ENCODE results near the gene CSNK1G2.

The CSNK1G2 gene

DNA sequence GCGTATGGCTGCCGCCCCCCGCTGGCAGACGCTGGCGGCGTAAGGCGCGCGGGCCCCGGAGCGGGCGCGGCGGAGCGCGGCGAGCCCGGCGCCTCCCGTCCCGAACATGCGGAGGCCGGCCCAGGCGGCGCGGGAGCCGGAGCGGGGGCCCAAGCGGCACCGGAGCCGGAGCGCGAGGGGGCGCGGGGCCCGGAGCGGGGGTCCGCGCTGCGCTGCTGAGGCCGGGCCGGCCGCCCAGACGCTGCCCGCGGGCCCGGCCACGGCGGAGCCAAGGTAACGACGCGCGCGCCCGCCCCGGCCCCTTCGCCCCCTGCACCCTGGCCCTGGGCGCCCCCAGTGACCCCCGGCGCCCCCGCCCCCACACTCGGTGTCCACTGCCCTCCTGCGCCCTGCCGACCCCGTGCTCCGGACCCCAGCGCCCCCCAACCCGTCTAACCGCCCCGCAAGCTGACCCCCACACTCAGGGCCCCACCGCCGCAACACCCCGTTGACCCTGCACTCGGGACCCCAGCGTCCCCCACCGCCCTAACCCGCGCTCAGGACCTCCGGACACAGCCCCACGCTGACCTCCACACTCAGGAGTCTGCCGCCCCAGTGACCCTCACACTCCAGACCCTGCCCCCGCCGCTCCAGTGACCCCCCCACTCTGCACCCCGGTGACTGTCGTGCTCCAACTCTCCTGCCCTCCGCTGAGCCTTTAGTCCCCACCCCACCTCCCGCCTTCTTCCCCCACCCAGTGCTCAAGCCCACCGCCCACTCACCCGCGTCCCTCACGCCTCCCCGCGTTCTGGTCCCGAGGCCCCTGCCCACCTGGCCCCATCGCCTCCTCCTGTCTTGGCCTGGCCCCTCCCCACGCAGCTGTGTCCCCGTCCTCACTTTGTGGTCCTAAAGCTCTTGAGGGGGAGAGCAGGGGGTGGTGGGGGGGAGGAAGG is at the start of gene CSNK1G2:
Gene CSNK1G2 (plus strand): TSS at position 27 of the 932 bp plus-strand sequence. CDS start 28,601 bp downstream, outside the sequence.
- DNase-seq: no peak

DNA sequence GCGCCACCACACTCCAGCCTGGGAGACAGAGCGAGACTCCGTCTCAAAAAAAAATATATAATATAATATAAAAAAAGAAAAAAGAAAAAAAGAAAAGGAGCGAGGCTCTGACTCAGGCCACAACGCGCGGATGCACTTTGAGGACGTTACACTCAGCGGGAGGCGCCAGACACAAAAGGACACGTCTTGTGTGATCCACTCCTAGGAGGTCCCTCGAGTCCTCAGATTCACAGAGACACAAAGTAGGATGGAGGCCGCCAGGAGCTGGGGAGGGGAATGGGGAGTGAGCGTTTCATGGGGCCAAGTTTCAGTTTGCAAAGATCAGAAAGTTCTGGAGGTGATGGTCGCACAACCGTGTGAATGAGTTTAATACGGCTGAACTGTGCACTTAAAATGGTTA is 47.2 kb upstream of the CSNK1G2 start:
- DNase-seq: no peak

DNA sequence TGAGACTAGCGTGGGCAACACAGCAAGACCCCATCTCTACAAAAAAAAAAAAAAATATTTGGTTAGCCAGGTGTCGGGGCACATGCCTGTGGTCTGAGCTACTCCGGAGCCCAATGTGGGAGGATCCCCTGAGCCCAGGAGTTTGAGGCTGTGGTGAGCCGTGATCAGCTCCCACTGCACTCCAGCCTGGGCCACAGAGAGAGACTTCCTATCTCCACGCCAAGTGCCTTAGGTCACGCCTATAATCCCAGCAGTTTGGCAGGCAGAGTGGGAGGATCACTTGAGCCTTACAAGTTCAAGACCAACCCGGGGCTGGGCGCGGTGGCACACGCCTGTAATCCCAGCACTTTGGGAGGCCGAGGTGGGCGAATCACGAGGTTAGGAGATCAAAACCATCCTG is 44.5 kb upstream of the CSNK1G2 start:
- no peak for DNase-seq

DNA sequence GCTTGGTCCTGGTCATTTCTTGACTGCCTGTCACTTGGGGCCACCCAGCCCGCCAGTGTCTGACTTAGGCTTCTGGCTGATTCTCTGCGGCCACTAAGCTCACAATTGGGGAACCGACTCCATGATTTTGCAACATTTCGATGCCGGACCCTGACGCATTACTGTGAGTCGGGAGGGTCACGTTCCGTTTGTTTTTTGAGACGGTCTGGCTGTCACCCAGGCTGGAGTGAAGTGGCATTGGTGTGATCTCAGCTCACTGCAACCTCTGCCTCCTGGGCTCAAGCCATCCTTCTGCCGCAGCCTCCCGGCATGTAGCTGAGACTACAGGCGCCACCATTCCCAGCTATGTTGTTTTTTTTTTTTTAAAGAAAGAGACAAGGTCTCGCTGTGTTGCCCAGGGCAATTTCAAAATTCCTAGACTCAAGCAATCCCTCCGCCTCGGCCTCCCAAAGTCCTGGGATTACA is 39.0 kb upstream of the CSNK1G2 start:
- no peak for DNase-seq

DNA sequence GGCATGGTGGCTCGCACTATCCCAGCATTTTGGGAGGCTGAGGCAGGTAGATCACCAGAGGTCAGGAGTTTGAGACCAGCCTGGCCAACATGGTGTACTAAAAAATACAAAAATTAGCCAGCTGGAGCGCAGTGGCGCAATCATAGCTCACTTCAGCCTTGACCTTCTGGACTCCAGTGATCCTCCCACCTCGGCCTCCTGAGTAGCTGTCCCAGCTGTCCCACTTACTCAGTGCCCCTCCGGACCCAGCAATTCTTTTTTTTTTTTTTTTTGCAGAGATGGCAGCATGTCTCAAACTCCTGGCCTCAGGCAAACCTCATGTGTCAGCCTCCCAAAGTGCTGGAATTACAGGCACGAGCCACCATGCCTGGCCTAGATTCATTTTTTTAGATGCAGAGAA is 38.0 kb upstream of the CSNK1G2 start:
- DNase-seq: no peak

DNA sequence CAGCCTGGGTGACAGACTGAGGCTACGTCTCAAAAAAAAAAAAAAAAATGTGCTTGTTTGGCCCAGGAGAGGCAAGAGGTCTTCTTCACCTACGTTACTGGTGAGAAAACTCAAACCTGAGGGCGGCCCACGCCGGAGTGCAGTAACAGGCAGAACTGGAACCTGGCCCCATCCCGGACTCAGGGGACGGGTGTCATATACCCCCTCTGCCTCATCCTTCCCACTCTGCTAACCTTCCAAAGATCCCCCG is 36.2 kb upstream of the CSNK1G2 start:
- DNase-seq: no peak

DNA sequence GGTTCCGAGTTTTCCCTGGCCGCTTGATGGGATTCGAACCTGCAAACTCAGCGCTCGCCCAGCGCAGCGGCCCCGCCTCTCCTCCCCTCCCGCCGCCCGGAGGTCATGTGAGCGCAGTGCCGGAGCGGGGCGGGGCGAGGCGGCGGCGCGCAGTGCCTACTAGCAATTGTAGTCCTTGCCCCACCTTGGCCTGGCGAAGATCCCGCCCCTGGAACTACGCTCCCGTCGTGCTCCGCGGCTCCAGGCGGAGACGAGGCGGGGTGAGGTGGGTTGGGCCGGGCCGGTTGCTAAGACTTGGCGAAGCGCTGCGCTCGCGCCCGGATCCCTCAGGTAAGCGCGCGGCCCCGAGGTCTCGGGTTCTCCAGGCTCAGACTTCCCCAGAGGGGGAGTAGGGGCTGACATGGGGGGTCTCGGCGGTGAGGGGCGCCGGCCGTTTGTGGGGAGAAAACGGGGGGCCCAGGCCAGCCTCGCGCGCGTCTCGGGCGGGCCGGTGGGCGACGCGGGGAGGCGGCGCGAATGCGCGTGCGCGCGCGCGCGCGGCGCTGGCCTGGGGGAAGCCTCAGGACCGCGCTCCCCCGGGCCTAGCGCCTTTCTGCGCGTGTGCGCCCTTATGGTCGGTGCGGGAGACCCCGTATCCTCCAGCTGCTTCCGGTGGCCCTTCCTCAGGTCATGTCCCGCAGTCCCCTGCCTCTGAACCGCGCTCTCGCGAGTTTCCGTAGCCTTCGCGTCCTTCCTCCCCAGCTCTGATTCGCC is 35.7 kb upstream of the CSNK1G2 start, which contains the start of the genes ADAT3 and SCAMP4:
Gene ADAT3 (plus strand): TSS at position 290 of the 753 bp plus-strand sequence. CDS start 6,649 bp downstream, outside the sequence.
Gene SCAMP4 (plus strand): TSS at position 290 of the 753 bp plus-strand sequence. CDS start 9,621 bp downstream, outside the sequence.
- DNase-seq: peak; percentile 82 to 87

DNA sequence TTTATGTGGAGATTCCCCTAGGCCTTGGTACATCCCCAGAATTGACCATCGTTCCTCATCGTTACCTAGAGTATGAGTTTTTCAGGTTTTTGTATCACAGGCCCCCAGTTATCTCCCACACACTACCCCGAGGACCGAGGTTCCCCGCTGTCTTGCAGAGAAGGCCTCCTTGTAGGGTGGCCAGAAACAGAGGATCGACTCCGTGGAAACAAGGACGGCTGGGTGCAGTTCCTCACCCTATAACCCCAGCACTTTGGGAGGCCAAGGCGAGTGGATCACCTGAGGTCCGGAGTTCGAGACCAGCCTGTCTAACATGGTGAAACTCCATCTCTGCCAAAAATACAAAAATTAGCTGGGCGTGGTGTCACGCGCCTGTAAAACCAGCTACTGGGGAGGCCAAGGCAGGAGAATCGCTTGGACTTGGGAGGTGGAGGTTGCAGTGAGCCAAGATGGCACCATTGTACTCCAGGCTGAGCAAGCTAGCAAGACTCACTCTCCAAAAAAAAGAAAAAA is 35.1 kb upstream of the CSNK1G2 start:
- no peak for DNase-seq

DNA sequence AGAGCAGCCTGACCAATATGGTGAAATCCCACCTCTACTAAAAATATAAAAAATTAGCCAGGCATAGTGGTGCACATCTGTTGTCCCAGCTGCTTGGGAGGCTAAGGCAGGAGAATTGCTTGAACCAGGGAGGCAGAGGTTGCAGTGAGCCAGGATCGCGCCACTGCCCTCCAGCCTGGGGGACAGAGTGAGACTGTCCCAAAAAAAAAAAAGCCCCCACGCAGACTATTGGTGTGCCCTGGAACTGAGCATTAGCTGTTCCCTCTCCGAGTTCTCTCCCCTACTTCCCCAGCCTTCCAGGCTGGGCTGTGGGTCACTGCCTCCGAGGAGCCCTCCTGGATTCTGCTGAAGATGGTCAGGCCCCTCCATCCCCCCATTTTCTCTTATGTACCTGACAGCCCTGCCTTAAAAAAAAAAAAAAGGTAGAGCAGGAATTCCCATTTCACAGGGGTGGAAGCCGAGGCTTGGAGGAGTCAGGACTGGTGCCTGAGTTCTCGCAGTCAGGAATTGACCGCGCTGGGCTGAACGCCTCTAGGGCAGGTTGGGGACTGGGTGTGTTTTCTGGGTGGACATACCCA is 33.9 kb upstream of the CSNK1G2 start:
- DNase-seq: no peak

DNA sequence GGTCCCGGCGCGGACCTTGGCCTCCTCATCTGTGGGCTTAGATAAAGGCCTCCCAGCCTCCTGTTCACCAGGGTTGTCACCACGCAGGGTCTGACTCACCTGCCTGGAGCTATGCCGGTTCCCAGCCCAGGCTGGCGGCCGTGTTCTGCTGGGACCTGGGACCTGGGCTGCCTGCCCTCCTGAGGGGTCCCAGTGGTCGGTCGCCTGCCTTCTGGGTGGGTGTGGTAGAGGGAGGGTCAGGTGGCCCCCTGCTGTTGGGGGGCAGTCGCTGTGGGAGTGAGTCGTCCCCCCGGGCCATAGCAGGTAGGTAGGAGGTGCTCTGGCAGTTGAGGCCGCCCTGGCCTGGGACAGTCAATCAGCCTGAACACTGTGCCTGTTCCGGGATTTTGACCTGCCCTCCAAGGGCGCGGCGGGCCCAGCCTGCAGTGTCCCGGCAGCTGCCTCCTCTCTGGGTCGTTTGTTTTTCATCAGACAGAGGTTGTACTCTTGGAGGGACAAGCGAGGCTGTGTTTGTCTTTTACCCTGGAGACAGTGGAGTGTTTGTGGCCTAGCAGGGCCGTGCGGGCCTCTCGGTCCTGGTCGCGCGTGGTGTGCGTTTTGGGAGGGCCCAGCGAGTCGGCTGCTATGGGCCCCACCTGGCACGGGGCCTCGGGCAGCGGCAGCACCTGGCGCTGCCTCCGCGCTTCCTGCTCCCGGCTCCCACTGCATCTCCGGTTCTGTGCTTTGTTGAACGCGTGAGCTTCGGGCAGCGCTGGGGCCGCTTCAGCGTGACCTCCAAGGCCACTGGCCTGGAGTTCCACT is 33.2 kb upstream of the CSNK1G2 start:
- DNase-seq: no peak

DNA sequence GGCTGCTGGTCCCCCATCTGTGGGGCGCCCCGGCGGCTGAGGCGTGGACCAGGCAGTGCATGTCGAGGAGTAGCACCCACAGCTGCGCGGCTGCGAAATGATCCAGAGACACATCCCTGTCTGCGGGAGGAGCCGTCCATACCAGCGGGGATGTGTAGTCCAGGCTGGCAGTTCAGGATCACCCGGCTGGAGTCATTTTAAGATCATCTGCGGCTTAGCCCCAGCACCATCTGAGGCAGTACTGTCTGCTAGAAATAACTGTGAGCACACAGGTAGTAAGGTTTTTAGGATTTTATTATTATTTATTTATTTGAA is 32.7 kb upstream of the CSNK1G2 start:
- DNase-seq: no peak

DNA sequence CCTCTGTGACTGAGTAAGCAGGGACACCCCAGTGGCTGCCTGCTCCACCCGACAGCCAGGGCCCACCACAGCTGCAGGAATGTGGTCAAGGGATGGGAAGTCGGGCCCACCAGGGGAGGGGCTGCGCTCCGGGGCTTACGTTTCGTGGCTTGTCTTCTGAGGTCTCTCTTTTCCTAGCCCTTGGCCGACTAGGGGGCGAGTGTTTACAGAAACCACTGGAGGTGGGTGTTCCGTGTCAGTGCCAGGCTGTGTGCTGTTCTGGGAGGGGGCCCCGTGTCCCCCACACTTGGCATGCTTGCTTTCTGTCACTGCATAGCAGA is 31.3 kb upstream of the CSNK1G2 start:
- DNase-seq: no peak

DNA sequence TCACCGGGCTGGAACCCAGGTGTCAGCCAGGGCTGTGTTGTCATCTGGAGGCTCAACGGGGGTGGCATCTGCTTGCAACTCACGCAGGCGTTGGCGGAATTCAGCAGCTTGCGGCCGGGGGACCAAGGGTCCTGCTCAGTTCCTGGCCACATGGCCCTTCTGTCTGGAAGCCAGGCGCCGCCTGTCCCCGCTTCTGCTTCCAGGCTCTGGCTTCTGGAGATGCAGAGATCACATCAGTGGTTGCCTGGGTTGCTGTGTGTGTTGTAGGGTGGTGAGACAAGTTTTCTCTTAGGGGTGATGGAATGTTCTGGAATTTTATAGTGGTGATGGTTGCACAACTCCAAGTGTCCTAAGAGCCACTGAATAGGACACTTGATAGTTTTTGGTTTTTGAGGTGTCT is 30.8 kb upstream of the CSNK1G2 start:
- DNase-seq: peak in 1 of 2 experiments; percentile 10

DNA sequence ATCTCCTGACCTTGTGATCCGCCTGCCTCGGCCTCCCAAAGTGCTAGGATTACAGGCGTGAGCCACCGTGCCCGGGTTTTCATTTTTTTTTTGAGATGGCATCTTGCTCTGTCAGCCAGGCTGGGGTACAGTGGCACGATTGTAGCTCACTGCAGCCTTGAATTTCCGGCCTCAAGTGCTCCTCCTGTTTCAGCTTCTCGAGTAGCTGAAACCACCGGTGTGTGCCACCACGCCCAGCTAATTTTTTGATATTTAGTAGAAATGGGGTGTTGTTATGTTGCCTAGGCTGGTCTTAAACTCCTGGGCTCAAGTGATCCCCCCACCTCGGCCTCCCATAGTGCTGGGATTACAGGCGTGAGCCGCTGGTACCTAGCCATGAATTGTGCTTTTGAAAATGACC is 29.9 kb upstream of the CSNK1G2 start:
- no peak for DNase-seq

DNA sequence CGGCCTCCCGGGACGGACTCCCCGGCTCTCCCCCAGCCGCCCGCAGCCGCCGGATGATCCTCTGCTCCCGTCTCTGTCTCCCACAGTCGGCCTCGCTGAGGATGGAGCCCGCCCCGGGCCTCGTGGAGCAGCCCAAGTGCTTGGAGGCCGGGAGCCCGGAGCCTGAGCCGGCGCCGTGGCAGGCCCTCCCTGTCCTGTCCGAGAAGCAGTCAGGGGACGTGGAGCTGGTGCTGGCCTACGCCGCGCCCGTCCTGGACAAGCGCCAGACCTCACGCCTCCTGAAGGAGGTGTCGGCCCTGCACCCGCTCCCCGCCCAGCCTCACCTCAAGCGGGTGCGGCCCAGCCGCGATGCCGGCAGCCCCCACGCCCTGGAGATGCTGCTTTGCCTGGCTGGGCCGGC is 29.0 kb upstream of the CSNK1G2 start:
- DNase-seq: no peak

DNA sequence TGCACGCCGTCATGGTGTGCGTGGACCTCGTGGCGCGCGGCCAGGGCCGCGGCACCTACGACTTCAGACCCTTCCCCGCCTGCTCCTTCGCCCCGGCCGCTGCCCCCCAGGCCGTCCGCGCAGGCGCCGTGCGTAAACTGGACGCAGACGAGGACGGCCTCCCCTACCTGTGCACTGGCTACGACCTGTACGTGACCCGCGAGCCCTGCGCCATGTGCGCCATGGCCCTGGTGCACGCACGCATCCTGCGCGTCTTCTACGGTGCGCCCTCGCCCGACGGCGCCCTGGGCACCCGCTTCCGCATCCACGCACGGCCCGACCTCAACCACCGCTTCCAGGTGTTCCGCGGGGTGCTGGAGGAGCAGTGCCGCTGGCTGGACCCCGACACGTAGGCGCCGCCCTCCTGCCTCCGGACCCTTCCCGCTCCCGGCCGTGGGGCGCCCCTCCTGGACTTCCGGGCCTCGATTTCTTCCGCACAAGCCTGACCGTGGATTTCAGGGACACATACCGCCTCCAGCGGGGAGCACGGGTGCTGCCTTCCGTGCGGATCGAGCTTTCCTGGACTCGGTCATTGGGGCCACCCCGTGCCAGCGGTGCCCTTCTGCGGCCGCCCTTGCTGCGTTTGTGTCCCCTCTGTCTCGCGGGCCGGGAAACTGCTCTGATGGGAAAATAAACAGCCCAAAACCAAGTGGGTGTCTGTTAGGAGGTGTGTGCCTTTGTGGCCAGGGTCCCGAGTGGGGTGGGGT is 28.0 kb upstream of the CSNK1G2 start:
- no peak for DNase-seq

DNA sequence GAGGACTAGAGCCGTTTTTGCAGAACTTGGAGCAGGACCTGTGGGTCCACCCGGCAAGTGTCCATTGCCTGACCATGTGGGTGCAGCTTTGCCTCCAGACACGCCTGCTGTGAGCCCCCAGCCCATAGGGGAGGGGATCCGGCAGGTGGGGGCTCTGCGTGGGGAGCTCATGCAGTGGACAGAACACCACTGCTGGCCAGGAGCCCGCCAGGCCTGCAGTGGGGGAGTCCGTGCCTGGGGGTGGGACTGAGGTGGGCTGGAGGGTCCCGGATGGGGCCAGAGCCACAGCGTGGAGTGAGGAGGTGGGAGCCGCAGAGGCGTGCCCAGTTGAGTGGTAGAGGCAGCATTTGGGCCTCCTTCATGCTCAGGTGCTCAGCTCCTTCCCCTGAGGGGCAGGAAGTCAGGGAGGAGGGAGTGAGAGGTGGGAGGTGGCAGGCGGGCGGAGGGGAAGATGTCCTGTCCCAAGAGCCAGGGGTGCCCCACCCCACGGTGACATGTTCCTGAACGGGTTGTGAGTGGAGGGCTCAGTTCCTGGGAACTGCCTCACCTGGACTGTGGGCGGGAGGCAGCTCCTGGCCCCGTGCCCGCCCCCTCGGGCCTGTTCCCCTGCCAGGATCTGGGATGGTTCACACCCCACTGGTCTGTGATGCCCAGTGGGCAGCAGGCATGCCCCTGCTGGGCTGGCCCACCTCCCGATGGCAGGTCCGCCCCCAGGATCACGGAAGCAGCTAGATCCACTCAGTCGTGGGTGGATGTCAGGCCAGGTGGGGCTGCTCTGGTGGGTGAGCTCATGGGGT is 27.0 kb upstream of the CSNK1G2 start:
- no peak for DNase-seq

DNA sequence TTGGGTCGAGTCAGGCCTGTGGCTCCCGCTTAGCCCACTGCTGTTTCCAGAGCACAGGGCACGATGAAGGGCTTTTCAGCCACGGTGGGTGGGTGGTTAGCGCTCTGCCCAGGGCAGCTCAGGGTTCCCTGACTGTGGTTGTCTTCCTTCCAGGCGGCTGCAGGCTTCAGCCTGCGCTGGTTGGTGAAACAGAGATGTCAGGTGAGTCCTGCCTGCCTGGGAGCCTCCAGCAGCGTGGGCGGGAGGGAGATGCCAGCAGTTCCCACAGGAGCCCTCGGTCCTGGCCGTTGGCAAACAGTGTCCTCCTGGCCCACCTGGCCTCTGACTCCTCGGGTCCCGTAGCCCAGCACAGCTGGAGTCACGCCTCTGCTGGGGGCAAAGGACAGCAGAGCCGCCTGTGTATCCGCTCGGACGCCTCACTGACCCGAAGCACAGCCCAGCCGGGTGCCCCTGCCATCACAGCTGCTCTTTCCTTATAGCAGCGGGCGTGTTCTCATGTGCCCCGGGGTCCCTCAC is 26.1 kb upstream of the CSNK1G2 start:
- DNase-seq: no peak

DNA sequence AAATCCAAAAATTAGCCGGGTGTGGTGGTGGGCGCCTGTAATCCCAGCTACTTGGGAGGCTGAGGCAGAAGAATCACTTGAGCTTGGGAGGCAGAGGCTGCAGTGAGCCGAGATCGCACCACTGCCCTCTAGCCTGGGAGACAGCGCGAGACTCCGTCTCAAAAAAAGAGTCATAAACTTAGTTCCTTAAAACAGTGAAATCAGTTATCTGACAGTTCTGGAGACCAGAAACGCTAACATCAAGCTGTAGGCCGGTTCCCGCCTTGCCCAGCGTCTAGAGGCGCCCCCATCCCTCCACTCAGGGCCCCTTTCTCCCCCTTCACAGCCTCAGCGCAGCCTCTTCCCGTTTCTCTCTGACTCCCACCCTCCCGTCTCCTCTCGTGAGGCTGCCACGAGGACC is 23.8 kb upstream of the CSNK1G2 start:
- no peak for DNase-seq

DNA sequence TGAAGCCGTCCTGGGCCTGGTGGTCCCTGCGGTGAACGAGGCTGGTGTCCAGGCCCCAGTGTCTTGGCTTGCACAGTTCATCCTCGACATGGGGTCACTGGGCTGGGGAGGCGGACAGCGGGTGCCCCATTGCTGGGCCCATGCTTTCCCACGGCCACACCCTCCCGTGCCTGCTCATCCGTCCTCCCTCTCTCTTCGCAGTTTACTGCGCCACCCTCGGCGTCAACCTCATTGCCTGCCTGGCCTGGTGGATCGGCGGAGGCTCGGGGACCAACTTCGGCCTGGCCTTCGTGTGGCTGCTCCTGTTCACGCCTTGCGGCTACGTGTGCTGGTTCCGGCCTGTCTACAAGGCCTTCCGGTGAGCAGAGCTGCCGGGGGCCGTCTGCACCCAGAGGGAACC is 23.0 kb upstream of the CSNK1G2 start:
- no peak for DNase-seq

DNA sequence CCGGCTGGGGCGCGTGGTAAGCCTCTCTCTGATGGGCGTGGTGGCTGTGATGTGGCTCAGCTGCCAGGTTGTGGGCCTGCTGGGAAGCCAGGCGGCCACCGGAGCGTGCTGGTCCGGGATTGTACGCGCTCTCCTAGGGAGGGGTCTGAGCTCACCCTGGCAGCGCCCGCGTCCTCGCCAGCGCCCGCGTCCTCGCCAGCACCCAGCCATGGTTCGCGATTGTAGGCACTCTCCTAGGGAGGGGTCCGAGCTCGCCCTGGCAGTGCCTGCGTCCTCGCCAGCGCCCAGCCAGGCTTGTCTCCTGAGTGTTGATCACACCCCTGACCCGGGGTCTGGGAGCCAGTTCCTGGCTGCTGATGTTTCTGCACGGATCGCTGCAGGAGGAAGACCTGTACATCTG is 22.0 kb upstream of the CSNK1G2 start:
- DNase-seq: no peak
